GM15510 (cell line): Measurements from ENCODE around the gene SND1.

Experiments used
- POLR2A ChIP-seq: IDR thresholded peaks from 3 replicates; pipeline ENCODE4 v1.6.1; 2011; ENCODE audit warnings: borderline replicate concordance; ENCODE audit not compliant: insufficient read length; ENCODE audit errors: extremely low read depth

Gene SND1

DNA sequence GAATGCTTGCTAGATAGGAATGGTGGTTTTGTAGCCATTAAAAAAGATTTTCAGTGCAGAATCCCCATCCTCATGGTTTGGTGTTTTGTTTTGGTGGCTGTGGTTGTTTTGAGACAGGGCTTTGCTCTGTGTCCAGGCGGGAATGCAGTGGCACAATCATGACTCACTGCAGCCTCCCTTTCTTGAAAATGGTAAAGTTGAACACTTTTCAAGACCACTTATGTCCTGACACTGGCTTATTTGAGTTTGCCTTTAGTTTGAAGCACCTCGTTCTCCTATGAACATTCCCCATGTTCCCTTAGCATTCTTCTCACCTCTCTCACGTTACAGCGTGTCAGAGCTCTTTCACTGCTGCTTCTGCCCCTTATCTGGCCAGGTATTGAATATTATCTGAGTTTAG, 239.2 kb downstream of the SND1 start:
- TF ChIP-seq POLR2A = no peak

DNA sequence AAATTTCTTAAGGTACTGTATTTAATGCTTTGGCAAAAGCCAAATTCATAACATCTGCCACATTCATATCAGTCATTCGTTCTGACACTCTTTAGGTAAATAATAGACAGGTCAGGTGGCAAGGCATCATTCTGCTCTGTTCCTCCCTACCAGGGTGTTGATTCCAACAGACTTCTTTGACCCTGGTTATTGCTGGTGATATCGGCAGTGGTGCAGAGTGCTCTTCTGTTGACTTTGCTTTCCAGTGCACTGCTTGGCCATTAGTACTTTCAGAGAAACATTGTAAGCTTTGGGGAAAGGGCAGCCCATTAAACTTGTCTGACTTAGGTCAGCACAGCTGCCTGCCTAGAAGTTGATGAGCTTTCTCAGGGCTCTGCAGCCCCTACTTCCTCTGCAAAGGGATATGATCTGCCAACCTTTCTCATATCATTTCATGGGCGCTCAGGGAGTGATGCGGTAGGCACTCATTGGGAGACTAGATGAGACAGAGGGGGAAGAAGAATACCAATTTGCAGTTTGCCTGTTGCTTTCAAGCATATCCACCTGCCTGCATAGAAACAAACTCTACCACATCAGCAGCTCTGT, 240.0 kb downstream of the SND1 start:
- no peak for TF ChIP-seq POLR2A

DNA sequence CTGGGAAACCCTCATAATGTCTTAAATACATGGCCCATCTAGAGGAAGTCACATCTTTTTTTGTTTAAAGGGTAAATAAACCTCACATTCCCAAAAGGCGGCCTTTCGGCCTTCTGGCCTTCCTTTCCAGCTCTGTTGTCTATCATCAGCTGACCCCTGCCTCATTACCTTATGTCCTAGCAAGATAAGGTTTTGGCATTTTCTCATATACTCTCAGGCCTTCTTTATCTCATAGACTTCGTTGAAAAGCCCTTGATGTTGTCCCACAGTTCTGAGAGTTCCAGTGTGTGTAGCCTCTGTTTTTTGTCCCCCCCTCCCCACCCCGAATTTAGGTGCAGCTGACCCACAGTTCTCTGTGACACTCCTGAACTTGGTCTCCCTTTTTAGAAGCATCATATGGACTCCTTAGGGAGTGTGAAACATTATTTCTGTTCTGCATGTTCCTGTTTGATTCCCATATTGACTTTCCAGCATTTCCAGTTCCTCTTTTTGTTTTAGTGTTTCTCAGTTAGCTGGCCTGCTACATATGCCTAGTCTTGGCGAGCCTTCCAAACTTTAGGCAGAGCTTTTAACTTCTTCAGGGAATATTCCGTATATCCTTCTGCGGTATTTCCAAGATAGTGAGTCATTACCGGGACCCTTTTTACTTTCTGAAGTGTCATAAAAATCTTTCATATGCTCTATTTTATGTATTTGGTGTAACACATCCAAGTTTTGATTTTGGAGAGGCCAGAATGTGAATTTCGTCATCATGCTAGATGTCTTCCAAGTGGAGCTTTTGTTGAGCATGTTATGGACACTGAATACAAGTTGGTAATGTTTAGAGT, 240.7 kb downstream of the SND1 start:
- no peak for TF ChIP-seq POLR2A

DNA sequence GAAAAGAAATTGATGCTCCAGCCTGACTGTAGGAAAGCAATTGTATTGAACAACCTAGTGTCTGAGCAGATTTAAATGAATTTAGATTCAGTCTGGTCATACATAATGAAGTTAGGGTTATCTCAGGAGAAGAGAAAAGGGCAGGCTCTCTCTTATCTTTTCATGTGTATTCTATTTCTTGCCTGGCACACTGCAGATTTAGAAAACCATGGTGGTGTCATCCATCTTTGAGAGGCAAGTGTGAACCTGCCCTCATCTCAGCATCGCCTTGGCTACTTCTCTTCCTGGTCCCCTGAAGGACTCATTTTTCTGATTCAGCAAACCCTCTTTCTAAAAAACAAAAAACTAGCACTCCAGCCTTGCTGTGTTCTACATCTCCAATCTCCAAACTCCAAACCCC, 241.6 kb downstream of the SND1 start:
- TF ChIP-seq POLR2A = no peak

DNA sequence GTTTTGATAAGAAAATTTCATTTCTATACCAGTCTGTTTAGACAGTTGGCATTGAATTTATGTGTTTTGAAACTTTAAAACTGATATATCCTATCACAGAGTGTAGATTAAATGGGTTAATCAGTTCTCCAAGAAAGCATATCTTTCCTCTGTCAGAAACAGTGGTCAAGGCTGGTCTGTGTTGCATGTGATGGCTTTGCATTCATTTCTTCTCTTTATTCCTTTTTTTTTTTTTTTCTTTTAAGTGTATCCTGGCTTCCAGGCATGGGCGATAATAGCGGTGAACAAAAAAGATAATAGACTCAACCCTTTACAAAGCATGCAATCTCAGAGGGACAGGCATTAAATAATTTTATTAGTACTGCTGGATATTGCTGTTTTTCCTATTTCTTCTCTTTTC, 242.6 kb downstream of the SND1 start:
- TF ChIP-seq POLR2A = no peak

DNA sequence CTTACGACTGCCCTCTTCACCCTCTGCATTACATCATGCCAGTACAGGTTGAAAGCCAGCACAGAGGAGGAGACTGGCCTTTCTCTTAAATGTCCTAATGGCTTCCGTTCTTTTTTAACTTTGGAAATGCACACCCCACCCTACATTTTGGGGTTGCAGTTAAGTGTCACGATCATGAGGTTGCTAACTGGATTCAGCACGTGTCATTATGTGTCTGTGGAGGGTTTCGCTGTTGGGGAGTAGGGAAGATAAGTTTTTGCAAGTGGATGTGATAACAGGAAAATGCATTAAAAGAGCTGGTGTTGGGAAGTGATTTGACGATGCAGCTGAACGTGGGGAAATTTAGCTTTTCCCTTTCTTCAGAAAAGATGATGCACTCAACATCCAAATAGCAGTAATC, 243.4 kb downstream of the SND1 start:
- TF ChIP-seq POLR2A = no peak

DNA sequence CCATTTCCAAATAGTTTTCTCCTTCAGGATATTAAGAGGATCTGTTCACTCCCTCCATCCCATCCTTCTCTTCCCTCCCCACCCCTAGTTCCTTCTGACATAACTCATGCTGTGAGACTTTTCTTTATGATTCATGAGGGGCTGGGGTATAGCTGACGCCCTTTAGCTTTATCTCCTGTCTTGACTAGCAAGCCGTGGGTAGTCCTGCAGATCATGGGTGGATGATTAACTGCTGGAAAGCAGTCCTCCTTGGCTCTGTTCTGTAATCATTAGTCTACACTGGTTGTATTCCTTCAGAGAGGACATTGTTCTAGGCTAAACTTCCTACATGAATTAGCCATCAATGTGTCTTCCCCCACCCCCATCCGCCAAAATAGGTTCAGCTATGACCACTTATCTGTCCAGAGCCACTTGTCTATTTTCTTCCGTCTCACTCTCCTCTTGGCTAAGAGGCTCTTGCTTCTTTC, 243.9 kb downstream of the SND1 start:
- TF ChIP-seq POLR2A = no peak

DNA sequence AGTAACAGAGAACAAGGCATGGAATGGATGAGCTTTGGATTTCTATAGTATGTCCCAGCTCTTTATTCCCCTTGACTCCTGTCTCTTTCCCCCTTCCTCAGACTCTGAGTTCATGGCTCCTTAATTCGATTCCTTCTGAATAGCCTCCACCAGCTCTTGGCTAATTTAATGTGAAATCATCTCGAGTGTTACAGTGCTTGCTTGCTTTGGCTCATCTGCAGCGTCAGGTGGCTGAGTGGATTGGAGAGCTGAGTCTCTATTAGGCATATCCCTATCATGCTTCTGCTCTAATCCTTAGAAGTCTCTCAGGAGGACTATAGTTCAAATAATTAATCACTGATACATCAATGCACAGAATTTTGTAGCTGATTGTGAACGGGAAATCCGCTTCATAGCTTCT, 244.7 kb downstream of the SND1 start:
- no peak for TF ChIP-seq POLR2A

DNA sequence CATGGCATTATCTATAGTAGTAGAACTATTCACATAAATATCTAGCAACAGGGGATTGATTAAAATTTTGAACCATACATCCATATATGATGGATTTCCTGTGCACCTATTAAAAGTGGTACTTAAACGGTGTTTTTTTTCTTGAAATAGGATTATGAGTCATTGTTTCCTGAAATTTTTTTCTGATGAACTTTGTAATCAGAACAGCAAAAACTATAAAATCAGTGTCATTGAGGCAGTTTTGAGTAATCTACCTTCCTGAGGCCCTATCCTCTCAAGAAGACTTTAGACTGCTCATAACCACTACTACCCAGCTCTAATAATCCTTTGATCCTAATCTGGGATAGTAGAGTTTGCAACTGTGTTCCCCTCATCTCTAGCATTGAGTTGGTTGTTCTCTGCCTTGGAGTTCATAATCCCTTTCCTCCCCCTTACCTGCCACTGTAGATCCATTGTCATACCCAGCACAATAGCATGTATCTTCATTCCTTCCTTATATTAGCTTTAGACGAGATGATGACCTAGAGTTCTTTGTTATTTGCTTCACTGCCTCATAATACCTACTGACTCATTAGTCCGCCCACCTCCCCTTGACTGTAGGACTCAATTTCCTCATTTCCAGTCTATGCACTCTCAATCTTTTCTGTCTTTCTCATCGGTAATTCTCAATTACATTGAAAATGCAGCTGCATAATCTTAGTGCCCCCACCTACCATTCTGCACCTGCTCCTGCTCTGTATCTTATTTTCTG, 245.9 kb downstream of the SND1 start:
- no peak for TF ChIP-seq POLR2A

DNA sequence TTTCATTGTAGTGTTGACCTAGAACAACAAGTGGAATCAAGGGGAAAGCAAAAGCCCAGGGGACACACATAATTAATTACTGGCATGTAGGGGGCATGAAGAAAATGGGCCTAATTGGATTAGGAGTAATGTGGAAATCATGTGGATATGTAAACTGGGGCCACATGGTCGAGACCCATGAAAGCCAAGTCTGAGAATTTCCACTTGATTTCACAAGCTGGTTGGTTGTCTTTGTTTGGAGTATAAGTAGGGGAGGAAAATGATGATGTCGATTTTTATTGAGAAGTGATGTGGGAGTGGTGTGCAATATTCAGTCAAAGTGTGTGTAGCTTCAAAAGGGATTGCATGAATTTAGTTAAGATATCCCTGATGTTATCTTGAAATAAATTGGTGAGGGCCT, 247.4 kb downstream of the SND1 start:
- TF ChIP-seq POLR2A = no peak

DNA sequence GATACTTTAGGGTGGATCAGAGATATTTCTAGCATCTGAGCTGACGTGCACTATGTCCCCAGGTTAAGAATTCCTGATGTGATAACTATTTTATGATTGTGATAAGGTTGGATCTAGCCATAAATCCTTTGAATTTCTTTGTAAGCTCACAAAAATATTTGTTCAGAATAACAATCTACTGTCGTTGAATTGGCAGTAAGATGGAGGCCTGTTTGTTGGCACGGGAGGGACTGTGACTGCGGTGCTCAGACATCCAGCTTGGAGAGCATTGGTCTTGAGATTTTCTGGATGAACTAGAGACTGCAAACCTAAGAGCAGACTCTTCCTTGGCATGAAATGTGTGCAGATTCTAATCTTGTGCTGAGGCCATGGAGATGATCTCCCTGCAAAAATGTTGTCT, 248.1 kb downstream of the SND1 start:
- TF ChIP-seq POLR2A = no peak

DNA sequence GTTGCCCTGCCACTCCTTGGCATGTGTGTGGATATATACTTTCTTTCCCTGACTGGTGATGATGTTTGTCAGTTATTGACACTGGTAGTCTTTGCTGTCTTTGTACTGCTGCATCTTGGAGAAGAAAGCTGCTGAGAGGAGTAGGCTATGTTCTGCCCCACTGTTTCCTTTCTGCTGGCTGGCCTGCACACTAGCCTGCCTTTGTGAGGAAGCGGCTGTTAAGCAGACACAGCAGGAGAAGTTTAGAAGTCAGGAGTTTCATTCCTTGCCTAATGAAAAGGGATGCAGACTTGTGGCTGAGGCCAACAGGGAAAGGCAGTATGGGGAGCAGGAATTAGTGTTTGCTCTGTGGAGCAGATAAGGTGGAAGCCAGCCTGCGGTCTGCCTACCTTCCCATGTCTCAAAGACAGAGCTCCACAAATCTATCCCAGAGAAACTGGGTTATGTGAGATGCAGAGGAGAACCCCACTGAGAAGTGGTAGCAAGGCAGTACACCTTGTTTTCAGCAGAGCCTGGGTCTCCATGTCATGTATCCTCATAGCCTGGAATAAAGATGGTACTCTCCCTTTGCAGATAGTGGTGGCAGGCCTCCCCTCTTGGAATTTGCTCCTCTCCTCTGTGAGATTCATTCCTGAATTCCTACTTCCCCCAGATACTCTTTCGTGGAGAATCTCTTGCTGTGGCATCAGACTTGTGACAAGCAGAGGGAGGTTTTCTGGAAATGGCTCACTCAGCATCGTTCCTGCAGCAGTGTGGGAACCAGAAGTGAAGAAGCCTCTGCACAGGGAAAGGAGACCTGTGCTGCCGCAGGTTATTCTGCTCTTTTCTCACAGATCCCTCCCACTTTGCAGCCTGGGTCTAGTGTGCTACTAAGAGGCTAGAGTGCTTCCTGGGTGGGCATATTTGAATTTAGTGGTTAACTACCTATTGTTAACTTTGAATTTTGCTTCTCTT, 249.0 kb downstream of the SND1 start:
- no peak for TF ChIP-seq POLR2A

DNA sequence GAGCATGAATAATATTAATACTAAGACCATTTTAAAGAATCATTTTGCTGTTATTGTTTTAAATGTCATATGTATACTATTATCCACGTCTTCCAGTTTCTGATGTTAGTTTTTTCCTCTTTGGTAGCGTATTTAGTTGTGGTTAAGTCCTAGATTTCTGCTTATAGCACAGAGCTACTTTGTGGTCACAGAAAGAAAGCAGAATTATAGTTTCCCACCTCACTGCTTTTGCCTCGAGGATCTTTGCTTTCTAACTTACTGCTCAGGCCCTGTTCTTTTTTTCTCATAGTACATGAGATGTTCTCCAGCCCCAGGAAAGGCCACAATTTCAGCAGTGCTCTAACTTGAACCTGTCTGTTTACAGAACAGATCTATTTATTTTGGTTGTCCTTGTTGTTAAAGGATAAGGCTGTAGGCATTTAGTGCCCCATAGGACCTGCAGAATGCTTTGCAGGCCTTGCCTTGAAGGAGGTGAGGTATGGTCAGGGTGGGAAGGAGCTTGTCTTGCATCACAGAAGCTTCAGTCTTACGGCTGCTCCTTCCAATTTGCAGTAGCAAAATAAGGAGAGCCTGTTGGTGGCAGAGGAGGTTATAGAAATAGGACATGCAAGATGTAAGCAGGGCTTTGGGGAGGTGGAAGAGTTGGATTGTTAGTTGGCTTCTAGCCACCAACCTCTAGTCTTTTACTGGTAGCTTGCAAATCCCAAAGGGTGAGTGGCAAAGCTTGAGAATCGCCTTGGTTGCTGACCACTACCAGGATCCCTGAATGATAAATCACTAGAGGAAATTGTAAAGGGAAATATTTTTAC, 250.1 kb downstream of the SND1 start:
- TF ChIP-seq POLR2A = no peak
